Measurements from ENCODE around the gene GCHFR. TPM values are rescaled to one million over a fixed set of nuclear protein-coding genes. Genes with fewer than 3 reads are reported as not detected.
A peak's percentile ranks its signal among the peaks of the same experiment; 100 is the strongest.

Gene GCHFR
- polyA plus RNA-seq, 3 donors: 19.1 to 46.7 (median 45.9) TPM

DNA sequence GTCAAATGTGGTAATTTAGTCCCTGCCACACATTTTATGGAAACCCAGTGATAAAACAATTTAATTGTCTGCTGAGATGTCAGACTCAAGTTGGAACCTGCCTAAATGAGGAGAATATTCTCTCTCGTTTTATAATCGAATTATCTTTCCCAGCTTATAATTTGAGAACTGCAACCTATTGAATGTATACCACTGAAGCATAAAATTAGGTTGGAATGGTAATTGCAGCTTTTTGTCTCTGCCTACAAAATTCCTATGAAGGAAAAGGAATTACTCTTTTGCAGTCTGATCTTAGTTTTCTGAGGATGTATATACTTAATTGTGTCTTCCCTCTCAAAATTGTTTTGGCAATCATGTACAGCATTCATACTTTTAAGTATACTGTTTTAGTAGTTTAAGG lies 39.9 kb upstream of the GCHFR start:
- Mint-ChIP-seq H3K27ac (no peak overlapping the region), H3K4me3 (no peak overlapping the region), H3K4me1 (no peaks in the 10 kb centered on the region), H3K9me3 (no peaks in the 10 kb centered on the region), H3K36me3 (peaks cover 24 to 48% of the 10 kb centered on the region in 2 donors), H3K27me3 (ENCODE audit: low read depth in 3 of 3) (no peaks in the 10 kb centered on the region)
- H2AFZ ChIP-seq (ENCODE audit: insufficient read depth, low read depth, low read length, poor library complexity, severe bottlenecking): no peak overlapping the region
- no peak for DNase-seq
- no peak overlapping the region for H3K4me2 ChIP-seq (replicated peaks; ENCODE audit: extremely low read depth, low read length, poor library complexity, severe bottlenecking)
- H3K27me3 ChIP-seq (ENCODE audit: control insufficient read depth in 2 of 2, insufficient read depth in 2 of 2, low read length in 2 of 2): no peaks in the 10 kb centered on the region
- H3K4me1 ChIP-seq (ENCODE audit: control insufficient read depth in 1 of 2, insufficient read depth in 2 of 2, low read length in 2 of 2): no peaks in the 10 kb centered on the region
- H3K4me3 ChIP-seq (replicated peaks in 1 of 3; ENCODE audit: low read depth in 2 of 3, low read length in 3 of 3): no peak overlapping the region
- H3K9ac ChIP-seq (ENCODE audit: insufficient read depth, low read length, poor library complexity, severe bottlenecking): no peak overlapping the region
- no peaks in the 10 kb centered on the region for H3K79me2 ChIP-seq (ENCODE audit: insufficient read depth, low read length)
- intact Hi-C loops (cut with micrococcal nuclease): no loop called here
- H3K9me3 ChIP-seq (replicated peaks in 1 of 2; ENCODE audit: control insufficient read depth in 1 of 2, insufficient read depth in 1 of 2, low read length in 2 of 2): no peaks in the 10 kb centered on the region
- TF ChIP-seq, protein P1, sequence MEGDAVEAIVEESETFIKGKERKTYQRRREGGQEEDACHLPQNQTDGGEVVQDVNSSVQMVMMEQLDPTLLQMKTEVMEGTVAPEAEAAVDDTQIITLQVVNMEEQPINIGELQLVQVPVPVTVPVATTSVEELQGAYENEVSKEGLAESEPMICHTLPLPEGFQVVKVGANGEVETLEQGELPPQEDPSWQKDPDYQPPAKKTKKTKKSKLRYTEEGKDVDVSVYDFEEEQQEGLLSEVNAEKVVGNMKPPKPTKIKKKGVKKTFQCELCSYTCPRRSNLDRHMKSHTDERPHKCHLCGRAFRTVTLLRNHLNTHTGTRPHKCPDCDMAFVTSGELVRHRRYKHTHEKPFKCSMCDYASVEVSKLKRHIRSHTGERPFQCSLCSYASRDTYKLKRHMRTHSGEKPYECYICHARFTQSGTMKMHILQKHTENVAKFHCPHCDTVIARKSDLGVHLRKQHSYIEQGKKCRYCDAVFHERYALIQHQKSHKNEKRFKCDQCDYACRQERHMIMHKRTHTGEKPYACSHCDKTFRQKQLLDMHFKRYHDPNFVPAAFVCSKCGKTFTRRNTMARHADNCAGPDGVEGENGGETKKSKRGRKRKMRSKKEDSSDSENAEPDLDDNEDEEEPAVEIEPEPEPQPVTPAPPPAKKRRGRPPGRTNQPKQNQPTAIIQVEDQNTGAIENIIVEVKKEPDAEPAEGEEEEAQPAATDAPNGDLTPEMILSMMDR (IDR thresholded peaks at IDR 0.05): no peak
- peaks cover 0 to 58% of the 10 kb centered on the region in 2 donors for H3K36me3 ChIP-seq (replicated peaks in 1 of 2; ENCODE audit: control insufficient read depth in 1 of 2, insufficient read depth in 2 of 2, low read length in 2 of 2)
- no peak overlapping the region for H3K27ac ChIP-seq (ENCODE audit: low read depth in 1 of 2, low read length in 2 of 2)
- H4K20me1 ChIP-seq (ENCODE audit: insufficient read depth, low read length): no peaks in the 10 kb centered on the region
- no CpG with 5 or more reads among the region's 2 CpGs for WGBS (ENCODE audit: insufficient coverage)

DNA sequence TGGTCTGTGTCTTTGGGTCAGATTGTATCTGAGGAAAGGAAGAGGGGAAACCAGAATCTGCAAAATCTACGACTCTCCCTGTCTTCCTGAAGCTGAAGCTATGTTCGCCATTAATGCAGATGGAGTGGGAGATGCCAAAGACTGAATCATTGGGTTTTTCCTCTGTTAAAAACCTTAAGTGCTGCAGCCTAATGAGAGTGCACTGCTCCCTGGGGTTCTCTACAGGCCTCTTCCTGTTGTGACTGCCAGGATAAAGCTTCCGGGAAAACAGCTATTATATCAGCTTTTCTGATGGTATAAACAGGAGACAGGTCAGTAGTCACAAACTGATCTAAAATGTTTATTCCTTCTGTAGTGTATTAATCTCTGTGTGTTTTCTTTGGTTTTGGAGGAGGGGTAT lies 32.8 kb upstream of the GCHFR start:
- intact Hi-C loops (cut with micrococcal nuclease): no loop called here
- Histone ChIP-seq H3K27ac (ENCODE audit: low read depth in 1 of 2, low read length in 2 of 2) (no peak overlapping the region), H3K9me3 (replicated peaks in 1 of 2; ENCODE audit: control insufficient read depth in 1 of 2, insufficient read depth in 1 of 2, low read length in 2 of 2) (no peaks in the 10 kb centered on the region), H3K79me2 (ENCODE audit: insufficient read depth, low read length) (no peaks in the 10 kb centered on the region), H2AFZ (ENCODE audit: insufficient read depth, low read depth, low read length, poor library complexity, severe bottlenecking) (no peak overlapping the region), H4K20me1 (ENCODE audit: insufficient read depth, low read length) (no peaks in the 10 kb centered on the region), H3K4me3 (replicated peaks in 1 of 3; ENCODE audit: low read depth in 2 of 3, low read length in 3 of 3) (no peak overlapping the region), H3K4me2 (replicated peaks; ENCODE audit: extremely low read depth, low read length, poor library complexity, severe bottlenecking) (no peak overlapping the region), H3K27me3 (ENCODE audit: control insufficient read depth in 2 of 2, insufficient read depth in 2 of 2, low read length in 2 of 2) (no peaks in the 10 kb centered on the region), H3K4me1 (ENCODE audit: control insufficient read depth in 1 of 2, insufficient read depth in 2 of 2, low read length in 2 of 2) (no peaks in the 10 kb centered on the region), H3K36me3 (replicated peaks in 1 of 2; ENCODE audit: control insufficient read depth in 1 of 2, insufficient read depth in 2 of 2, low read length in 2 of 2) (peaks cover 32 to 77% of the 10 kb centered on the region in 2 donors), H3K9ac (ENCODE audit: insufficient read depth, low read length, poor library complexity, severe bottlenecking) (no peak overlapping the region)
- Mint-ChIP-seq H3K36me3 (peaks cover 49 to 76% of the 10 kb centered on the region in 2 donors), H3K9me3 (no peaks in the 10 kb centered on the region), H3K27me3 (ENCODE audit: low read depth in 3 of 3) (no peaks in the 10 kb centered on the region), H3K4me3 (no peak overlapping the region), H3K4me1 (no peaks in the 10 kb centered on the region), H3K27ac (peak overlapping the region in 2 of 7 donors; percentile 43 to 50)
- no peak for DNase-seq
- TF ChIP-seq, protein P1 (IDR thresholded peaks at IDR 0.05): no peak
- WGBS (ENCODE audit: insufficient coverage): 100% methylated on average over 2 of the region's 3 CpGs
